ENCODE measurements around the gene SYMPK.
A peak's percentile ranks its signal among the peaks of the same experiment; 100 is the strongest.

The SYMPK gene

DNA sequence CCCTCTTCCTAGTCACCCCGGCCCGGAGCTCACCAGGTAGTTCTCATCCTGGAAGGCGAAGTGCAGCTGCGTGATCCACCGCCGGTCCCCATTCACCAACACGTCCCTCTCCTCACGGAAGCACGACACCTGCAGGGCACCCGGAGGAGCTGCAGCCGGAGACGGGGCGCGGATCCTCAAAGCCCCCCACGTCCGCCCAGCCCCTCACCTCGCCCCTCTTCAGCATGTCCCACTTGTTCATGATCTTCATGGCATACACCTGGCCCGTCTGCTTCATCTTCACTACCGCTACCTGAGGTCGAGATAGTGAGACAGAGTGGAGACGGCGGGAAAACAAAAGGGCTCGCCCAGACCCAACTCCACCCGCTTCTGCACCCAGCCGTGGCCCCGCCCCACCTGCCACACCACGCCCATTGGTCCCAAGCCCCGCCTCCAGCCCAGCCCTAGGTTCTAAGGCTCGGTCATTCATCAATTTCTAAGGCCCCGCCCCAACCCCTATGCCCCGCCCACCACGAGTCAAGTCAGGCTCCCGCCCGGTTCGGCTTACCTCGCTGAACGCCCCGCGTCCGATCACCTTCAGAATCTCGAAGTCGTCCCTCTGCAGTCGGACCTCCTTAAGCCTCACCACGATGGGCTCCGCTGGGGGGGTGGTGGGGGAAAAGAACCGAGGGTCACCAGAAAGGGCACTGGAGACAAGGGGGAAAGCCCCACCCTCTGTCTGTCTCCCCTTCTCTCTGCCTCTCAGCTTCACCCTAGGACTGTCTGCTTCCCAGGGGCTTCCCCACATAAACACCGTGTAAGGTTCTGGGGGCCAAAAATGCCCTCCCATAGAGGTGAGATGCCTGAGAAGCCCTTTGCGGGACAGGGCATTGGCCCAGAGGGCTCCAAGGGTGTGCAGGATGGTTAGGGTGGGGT, 83.5 kb downstream of the SYMPK start:
- peak; percentile 97 for DNase-seq

DNA sequence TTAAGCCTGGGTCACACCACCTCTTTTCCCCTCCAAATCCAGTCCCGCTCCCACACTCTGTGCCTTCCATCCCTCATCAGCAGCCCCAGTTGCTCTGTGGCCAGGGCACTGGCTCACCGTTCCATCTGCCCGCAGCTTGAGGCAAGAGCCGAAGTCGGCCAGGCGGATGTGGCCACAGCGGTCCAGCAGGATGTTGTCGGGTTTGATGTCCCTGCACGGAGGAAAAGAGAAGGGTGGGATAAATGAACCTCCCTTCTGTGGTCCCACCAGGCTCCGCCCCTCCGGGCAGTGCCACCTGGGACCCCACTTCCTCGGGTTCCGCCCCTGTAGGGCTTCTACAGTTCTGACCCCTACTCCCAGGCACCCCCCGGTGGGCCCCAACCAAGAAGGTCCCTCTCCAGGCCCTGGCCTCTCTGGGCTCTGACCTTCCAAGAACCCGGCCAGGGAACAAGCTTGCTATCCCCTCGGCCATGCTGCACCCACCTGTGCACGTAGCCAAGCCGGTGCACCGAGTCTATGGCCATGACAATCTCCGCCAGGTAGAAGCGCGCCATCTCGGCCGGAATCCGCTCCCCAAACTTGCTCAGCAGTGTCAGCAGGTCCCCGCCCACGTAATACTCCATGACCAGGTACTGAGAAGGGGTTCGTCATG, 84.8 kb downstream of the SYMPK start:
- no peak for DNase-seq

DNA sequence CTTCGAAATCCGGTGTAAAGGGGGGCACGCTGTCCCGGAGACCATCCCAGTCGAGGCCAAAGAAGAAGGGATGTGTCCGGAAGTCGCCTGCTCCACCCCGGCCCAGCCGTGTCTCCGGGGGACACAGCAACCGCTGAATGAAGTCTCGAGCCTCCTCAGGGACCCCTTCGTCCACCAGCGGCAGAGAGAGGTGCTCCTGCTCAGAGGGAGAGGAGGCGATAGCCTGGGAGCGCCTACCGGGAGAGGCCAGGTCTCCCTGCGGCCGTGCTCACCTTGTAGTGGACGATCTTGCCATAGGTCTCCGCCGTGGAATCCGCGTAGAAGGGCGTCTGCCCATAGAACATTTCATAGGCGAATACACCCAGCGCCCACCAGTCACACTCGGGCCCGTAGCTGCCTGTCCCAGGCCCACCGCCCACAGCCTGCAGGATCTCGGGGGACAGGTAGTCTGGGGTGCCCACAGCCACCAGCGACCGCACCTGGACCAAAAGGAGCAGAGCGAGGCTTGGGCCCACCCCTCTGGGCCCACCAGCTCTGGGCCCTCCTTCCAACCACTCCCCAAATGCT, 85.5 kb downstream of the SYMPK start:
- no peak for DNase-seq

DNA sequence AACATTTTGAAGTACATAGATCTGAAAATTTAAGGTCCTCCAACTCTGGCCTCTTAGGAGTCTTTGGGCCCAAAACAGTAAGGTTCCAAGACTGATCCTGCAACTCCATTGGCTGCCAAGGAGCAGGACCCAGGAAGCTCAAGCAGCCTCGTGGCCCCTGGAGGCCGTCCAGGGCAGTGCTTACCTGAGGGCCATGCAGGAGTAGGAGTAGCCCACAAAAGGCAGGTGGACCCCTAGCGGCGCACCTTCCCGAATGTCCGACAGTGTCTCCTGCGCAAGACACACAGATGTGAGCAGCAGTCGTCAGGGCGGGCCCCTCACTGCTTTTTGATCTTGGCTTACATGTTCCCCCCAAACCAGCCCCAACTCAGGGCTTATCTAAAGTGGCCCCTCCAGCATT, 88.2 kb downstream of the SYMPK start:
- no peak for DNase-seq

DNA sequence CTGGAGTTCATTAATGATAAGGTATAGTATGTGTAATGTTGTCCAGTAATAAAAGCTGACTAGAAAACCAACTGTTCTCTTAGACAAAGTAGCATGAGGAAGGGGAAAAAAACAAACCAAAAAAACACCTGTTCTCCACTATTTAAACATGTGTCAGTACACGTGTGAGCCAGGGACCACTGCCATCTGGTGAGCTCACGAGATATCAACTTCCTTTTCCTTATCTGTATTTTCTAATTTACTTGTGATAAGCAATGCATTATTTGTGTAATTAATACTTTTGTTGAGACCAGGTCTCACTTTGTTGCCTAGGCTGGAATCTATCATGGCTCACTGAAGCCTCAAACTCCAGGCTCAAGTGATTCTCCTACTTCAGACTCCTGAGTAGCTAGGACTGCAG, 89.6 kb downstream of the SYMPK start:
- no peak for DNase-seq

DNA sequence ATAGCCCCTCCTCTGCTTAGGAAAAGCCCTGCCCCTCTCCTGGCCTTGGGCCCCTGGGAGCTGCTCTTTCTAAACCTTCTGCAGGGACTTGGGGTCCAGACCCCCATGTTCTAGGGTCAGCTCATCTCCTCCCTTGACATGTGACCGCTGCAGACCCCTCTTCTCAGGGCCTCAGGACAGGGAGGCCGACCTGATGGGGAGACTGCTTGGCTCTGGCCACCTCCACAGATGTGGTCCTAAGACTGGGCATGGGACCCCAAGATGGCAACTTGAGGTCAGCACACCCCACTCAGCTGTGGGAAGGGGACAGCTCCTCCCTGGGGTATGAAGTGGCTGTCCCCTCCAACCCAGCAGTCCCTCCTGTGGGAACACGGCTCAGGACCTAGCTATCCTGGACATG, 90.0 kb downstream of the SYMPK start:
- no peak for DNase-seq

DNA sequence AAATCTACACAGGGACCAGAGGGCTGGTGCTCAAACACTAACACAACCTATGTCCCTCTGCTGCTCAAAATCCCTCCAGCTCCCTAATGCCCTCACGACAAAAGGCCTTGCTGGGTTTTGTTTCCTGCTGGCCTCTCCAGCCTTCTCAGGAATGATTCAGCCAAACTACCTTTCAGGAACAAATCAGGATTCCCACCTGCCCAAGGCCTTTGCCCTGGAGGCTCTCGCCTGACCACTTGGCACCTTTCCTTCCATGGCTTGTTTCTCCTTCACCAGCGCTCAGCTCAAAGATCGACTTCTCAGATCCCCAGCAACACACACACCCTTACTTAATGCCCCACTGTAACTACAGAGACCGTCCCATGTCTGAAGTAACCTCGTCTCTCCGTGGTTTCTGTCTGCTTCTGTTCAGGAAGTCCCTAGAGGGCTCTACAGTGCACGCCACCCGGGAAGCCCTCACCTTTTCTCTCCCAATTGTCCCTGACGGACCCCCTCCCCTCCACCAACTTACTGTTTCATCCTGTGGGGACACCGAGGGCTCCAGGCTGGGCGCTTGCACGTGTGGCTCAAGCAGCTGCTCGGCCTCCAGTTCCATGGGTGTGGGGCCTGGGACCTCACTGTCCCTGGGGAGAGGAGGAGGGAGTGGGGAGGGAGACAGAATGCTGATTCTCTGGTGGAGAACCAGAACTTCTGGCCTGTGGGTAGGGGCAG, 90.7 kb downstream of the SYMPK start:
- no peak for DNase-seq

DNA sequence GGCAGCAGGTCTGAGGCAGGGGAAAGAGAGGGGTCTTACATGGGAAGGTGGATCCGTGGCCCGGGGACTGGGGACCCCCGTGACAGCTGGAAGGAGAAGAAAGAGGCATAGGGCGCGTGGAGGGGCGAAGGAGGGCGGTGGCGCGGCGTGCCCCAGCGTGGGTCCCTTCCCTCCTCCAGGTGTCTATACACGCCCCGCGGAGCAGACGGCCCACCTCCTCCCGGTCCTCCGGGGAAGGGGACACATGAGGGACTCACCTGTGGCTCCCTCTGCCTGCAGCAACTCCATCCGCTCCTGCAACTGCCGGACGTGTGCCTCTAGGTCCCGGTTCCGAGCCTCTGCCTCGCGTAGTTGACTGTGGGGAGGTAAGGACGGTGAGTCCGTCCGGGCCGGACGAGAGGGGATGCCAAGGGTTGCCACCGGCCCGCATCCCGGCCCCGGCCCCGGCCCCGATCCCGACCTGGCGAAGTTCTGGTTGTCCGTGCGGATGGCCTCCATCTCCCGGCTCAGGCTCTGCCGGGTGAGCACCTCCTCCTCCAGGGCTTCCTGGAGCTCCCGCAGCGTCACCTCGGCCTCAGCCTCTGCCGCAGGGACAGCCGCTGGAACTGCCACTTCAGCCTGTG, 91.5 kb downstream of the SYMPK start:
- DNase-seq: no peak

DNA sequence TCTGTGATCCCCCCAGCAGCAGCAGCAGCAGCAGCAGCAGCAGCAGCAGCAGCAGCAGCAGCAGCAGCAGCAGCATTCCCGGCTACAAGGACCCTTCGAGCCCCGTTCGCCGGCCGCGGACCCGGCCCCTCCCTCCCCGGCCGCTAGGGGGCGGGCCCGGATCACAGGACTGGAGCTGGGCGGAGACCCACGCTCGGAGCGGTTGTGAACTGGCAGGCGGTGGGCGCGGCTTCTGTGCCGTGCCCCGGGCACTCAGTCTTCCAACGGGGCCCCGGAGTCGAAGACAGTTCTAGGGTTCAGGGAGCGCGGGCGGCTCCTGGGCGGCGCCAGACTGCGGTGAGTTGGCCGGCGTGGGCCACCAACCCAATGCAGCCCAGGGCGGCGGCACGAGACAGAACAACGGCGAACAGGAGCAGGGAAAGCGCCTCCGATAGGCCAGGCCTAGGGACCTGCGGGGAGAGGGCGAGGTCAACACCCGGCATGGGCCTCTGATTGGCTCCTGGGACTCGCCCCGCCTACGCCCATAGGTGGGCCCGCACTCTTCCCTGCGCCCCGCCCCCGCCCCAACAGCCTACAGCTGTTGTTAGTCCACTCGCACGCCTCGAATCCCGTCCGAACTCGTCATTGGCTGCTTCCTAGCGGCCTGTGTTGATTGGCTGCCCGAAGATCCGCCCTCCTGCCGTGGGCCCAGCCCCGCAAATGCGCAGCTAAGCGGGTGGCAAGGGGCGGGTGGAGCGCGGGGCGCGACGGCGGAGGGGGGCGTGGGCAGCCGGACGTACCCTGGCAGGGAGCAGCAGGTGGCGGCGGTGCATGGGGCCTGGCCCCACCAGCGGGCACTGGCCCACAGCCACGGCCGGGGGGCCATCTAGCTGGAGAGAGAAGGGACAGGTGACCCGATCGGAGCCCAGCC, 92.5 kb downstream of the SYMPK start:
- DNase-seq: peak; percentile 93

DNA sequence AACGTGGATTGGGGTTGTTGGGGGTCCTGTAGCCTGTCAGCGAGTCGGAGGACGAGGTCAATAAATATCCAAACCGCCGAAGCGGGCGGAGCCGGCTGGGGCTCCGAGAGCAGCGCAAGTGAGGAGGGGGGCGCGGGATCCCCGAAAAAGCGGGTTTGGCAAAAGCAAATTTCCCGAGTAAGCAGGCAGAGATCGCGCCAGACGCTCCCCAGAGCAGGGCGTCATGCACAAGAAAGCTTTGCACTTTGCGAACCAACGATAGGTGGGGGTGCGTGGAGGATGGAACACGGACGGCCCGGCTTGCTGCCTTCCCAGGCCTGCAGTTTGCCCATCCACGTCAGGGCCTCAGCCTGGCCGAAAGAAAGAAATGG, 93.1 kb downstream of the SYMPK start:
- DNase-seq: peak; percentile 62

DNA sequence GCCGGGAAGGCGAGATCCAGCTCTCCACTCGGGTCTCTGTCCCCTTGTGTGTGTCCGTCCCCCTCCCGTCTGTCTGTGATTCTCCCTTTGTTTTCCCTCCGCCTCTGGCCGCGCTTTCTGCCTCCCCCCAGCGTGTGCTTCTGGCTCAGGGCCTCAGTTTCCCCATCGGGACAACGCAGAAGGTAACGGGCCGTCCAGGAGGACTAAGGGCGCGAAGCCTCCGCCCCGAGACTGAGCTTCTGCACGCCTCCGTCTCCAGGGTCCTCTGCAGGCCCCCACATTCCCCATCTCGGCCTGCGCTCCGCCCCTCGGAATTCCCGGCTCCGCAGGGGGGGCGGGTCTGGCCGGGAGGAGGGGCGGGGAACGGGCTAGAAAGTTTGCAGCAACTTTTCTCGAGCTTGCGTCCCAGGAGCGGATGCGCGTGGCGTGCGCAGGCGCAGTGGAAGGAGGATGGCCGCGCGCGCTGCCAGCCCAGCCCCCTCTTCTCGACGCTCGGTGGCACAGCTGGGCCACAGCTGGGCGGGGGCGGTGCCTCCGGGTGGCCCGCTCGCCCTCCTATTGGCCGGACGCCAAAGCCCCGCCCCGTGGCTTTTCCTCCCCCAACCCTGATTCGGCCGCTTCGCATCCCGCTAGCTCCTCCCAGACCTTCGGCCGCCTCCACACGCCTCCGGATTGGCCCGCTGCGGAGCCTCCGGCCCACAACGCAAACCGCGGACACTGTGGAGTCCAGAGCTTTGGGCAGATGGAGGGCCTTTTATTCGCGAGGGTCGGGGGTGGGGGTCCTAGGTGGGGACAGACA, 93.8 kb downstream of the SYMPK start, which contains the start of gene SIX5:
Gene SIX5 (minus strand): TSS at position 269 of the 799 bp plus-strand sequence. CDS start 408 bp downstream, outside the sequence.
- peak; percentile 98 for DNase-seq

DNA sequence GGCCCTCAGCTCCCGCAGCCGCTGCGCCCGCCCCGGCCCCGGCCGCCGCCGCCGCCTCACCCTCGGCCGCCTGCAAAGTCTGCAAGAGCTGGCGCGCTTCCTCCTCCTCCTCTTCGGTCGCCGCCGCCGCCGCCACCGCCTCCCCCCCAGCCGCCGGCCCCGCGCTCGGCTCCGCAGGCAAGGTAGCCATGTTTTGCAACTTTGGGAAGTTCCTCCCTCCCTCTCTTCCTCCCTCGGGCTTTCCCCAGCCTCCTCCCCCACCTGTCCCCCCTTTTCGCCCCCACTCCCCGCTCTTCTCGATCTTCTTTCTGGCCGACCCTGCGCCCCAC, 94.3 kb downstream of the SYMPK start:
- peak; percentile 59 for DNase-seq

DNA sequence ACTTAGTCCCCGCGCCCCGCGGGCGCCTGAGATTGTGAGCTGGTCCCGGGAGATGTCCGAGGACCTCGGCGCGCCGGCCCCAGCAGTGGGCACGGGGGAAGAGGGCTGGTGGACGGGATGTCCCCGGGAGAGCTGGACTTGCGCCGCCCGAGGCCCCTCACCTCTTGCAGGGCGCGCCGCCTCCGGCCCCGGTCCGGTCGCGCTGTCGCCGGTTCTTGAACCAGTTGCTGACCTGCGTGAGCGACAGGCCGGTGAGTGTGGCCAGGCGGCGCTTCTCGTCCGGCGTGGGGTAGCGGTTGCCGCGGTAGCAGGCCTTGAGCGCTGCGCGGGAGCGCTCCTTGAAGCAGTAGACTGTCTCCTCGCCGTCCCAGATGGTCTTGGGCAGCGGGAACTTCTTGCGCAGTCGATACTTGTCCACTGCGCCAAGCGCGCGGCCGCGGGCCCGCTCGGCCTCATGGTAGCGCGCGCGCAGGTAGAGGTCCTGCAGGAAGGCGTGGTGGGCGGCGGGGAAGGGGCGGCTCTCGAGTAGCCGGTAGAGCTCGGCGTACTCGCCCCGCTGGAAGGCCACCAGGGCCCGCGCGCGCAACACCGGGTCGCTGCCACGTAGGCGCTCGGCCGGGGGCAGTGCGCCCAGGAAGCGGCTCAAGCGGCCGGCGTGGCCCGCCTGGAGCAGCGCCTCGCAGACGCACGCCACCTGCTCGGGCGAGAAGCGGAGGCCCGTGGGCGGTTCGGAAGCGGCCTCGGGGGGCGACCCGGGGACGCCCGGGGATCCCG, 94.9 kb downstream of the SYMPK start:
- peak; percentile 32 for DNase-seq

DNA sequence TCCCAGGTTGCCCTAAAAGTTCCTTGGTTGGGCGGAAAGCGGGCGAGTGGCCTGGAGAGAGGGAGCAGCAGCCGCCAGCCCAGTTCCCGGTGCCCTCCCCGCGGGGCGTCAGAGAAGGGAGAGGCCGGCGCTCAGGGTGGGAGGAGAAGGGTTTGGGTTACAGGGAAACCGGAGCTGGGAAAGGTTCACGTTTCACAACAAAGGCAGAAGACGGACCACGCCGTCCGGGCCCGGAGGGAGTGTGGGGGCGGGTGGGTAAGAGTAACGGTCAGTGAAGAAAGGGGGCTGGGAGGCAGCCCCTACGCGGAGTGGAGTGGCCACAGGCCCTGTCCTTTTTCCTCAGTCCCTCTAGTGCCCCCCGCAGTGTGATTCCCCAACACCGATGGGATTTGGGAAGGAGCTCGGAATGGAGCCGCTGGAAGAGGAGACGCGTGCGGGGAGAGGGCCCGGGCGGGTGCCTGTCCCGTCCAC, 95.5 kb downstream of the SYMPK start:
- no peak for DNase-seq

DNA sequence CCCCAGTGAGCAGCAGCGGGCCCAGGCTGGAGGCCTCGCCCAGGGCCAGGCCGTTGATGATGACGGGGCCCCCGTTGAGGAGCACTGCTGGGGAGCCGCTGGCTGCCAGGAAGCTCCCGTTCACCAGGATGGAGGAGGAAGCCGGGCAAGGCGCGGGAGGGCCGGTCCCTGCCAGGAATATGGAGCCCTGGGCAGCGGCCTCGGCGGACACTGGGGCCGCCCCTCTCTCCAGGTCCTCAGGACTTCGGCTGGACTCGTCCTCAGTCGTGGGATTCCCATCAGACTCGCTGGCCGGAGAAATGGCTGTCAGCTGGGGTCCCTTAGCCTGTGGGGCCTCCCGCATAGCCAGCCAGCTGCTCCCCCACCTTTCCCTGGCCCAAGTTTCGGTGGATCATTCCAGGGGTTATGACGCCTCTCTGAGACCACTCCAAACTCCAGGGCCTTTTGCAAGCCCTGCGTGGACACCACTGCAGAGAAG, 96.0 kb downstream of the SYMPK start:
- no peak for DNase-seq

DNA sequence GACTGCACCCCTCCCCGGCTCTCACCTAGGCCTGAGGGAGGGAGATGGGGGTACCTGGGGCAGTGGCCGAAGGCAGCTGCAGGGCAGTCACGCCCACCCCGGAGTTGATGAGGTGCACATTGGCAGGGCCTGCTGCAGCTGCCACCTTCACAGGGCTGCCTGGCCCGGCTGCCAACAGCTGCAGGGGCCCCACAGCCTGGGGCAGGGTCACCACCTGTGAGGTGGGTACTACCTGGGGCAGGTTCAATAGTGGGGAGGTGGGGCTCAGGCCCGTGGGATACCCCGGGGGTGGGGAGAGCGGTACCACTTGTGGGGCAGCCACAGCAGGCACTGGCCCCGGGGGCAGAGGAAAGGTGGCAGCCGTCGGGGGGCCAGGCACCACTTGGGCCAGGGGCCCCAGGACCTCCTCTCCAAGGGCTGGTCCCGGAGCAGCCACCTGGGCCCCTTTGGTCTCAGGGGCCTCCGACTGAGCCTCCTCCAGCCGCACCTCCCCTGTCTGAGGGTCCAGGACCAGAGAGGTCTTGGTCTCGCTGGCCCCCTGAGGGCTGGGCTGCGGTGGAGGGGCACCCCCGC, 96.6 kb downstream of the SYMPK start:
- DNase-seq: no peak

DNA sequence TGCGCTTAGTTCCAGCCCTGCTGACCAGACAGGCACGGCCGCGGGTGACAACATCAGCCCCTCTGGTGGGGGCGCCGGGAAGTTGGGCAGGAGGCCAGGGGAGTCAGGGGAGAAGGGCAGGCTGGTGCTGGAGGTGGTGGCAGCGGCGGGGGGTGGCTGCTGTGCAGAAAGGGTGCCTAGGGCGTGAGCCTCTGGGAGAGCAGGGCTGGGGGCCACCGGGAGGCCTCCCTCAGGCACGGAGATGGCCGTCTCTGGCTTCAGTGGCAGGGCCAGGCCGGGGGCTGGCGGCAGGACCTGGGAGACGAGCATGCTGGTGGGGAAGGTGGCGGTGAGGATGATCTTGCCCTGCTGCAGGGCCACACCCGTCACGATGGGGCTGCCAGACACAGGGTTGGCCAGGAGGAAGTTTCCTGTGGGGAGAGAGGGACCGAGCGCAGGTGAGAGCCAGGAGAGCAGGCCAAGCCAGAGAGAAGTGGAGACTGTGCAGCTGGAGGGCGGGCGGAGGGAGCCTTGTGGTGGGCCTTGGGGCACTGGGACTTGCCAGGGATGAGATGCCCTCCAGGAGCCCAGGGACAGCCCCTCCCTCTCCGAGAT, 97.1 kb downstream of the SYMPK start:
- DNase-seq: no peak
